SK-N-SH treated with all-trans-retinoic acid at 6 μM for 48 hours (cell line): ENCODE results near the gene PNPLA7.
A peak's percentile ranks its signal among the peaks of the same experiment; 100 is the strongest.

Experiments
- CSDC2 ChIP-seq: fragments of 250-450 bp; sonication (Bioruptor Pico); IDR thresholded peaks from 2 replicates; pipeline ENCODE4 v1.5.0; 2020; ENCODE audit warnings: mild to moderate bottlenecking, moderate library complexity
- OSR1 ChIP-seq: fragments of 250-450 bp; sonication (Bioruptor Pico); IDR thresholded peaks from 2 replicates; pipeline ENCODE4 v1.8.0; 2022; ENCODE audit warnings: moderate library complexity, mild to moderate bottlenecking, inconsistent platforms
- RARB ChIP-seq: fragments of 250-450 bp; sonication (Bioruptor Pico); IDR thresholded peaks from 2 replicates; pipeline ENCODE4 v1.8.0; 2021; ENCODE audit warnings: mild to moderate bottlenecking, moderate library complexity
- TOX ChIP-seq: fragments of 250-450 bp; sonication (Bioruptor Pico); IDR thresholded peaks from 2 replicates; pipeline ENCODE4 v1.8.0; 2021; ENCODE audit warnings: mild to moderate bottlenecking, moderate library complexity, borderline replicate concordance
- ZFP3 ChIP-seq: fragments of 250-450 bp; sonication (Bioruptor Pico); IDR thresholded peaks from 2 replicates; pipeline ENCODE4 v1.5.0; 2020; ENCODE audit warnings: mild to moderate bottlenecking, moderate library complexity
- TF ChIP-seq, protein P1 (sequence below): fragments of 250-450 bp; sonication (Bioruptor Pico); IDR thresholded peaks from 2 replicates; pipeline ENCODE4 v1.8.0; 2020; ENCODE audit warnings: mild to moderate bottlenecking, moderate library complexity, borderline replicate concordance
- TF ChIP-seq, protein P2 (sequence below): fragments of 250-450 bp; sonication (Bioruptor Pico); IDR thresholded peaks from 2 replicates; pipeline ENCODE4 v1.5.1; 2021; ENCODE audit warnings: mild to moderate bottlenecking, moderate library complexity
- TF ChIP-seq, protein P3 (sequence below): fragments of 250-450 bp; sonication (Bioruptor Pico); IDR thresholded peaks from 2 replicates; pipeline ENCODE4 v1.5.1; 2020; ENCODE audit warnings: low read depth, mild to moderate bottlenecking, moderate library complexity
- TF ChIP-seq, protein P4 (sequence below): fragments of 250-450 bp; sonication (Bioruptor Pico); IDR thresholded peaks from 2 replicates; pipeline ENCODE4 v1.8.0; 2021; ENCODE audit warnings: low read depth, mild to moderate bottlenecking, moderate library complexity, borderline replicate concordance

DNA sequence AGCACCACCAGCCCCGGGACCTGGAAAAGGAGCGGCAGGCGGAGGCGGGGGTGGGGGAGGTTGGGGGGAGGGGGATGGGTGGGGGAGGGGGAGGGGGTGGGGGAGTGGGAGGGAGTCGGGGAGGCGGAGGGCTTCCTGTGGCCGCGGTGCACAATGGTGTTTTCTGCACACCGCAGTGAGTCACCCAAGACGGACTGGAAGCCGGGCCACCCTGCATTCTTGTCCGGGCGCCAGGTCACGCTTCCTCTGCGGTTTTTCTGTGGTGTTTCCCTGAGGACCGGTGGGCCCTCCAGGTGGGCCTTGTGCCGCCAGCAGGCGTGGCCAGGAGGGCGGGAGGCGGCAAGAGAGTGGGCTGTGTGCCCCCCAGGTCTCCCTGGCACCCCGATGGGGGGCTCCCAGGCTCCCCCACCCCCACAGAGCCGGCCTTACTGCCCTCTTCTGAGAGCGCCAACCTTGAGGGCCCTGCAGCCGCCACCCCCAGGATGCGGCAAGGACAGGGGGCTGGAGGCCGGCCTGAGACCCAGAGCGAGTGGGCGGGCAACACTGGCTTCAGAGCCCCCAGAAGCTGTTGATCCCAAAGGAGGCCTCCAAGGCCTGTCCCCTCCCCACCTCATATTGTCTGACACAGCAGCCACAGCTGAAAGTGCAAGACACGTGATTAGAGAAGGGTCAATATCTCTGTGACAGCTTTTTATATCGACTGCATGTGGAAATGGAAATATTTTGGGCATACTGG, 138.4 kb downstream of the PNPLA7 start:
- TF ChIP-seq, protein P1, sequence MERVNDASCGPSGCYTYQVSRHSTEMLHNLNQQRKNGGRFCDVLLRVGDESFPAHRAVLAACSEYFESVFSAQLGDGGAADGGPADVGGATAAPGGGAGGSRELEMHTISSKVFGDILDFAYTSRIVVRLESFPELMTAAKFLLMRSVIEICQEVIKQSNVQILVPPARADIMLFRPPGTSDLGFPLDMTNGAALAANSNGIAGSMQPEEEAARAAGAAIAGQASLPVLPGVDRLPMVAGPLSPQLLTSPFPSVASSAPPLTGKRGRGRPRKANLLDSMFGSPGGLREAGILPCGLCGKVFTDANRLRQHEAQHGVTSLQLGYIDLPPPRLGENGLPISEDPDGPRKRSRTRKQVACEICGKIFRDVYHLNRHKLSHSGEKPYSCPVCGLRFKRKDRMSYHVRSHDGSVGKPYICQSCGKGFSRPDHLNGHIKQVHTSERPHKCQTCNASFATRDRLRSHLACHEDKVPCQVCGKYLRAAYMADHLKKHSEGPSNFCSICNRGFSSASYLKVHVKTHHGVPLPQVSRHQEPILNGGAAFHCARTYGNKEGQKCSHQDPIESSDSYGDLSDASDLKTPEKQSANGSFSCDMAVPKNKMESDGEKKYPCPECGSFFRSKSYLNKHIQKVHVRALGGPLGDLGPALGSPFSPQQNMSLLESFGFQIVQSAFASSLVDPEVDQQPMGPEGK (CRISPR knock-in tag): peak; percentile 25; the same call in 1 of the 2 replicates
- no peak for TF ChIP-seq TOX (CRISPR knock-in tag)
- TF ChIP-seq, protein P2, sequence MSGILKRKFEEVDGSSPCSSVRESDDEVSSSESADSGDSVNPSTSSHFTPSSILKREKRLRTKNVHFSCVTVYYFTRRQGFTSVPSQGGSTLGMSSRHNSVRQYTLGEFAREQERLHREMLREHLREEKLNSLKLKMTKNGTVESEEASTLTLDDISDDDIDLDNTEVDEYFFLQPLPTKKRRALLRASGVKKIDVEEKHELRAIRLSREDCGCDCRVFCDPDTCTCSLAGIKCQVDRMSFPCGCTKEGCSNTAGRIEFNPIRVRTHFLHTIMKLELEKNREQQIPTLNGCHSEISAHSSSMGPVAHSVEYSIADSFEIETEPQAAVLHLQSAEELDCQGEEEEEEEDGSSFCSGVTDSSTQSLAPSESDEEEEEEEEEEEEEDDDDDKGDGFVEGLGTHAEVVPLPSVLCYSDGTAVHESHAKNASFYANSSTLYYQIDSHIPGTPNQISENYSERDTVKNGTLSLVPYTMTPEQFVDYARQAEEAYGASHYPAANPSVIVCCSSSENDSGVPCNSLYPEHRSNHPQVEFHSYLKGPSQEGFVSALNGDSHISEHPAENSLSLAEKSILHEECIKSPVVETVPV: no peak
- TF ChIP-seq OSR1 (CRISPR knock-in tag): no peak
- no peak for TF ChIP-seq CSDC2 (CRISPR knock-in tag)
- TF ChIP-seq, protein P3, sequence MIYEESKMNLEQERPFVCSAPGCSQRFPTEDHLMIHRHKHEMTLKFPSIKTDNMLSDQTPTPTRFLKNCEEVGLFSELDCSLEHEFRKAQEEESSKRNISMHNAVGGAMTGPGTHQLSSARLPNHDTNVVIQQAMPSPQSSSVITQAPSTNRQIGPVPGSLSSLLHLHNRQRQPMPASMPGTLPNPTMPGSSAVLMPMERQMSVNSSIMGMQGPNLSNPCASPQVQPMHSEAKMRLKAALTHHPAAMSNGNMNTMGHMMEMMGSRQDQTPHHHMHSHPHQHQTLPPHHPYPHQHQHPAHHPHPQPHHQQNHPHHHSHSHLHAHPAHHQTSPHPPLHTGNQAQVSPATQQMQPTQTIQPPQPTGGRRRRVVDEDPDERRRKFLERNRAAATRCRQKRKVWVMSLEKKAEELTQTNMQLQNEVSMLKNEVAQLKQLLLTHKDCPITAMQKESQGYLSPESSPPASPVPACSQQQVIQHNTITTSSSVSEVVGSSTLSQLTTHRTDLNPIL (CRISPR knock-in tag): no peak
- TF ChIP-seq, protein P4, sequence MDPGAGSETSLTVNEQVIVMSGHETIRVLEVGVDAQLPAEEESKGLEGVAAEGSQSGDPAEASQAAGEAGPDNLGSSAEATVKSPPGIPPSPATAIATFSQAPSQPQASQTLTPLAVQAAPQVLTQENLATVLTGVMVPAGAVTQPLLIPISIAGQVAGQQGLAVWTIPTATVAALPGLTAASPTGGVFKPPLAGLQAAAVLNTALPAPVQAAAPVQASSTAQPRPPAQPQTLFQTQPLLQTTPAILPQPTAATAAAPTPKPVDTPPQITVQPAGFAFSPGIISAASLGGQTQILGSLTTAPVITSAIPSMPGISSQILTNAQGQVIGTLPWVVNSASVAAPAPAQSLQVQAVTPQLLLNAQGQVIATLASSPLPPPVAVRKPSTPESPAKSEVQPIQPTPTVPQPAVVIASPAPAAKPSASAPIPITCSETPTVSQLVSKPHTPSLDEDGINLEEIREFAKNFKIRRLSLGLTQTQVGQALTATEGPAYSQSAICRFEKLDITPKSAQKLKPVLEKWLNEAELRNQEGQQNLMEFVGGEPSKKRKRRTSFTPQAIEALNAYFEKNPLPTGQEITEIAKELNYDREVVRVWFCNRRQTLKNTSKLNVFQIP (CRISPR knock-in tag): no peak
- TF ChIP-seq ZFP3 (CRISPR knock-in tag): no peak
- TF ChIP-seq RARB (CRISPR knock-in tag): no peak
